GM19455 (cell line): Measurements from ENCODE around the gene C1QA.
"Not testable (repeated sequence)": the region's sequence is repeated elsewhere in the genome, so short reads cannot be mapped to it uniquely, and the experiment has no call there.

Experiments
- ATAC-seq: cut with Tn5 transposase; IDR thresholded peaks from one replicate; pipeline ENCODE4 v1.9.1; 2021; ENCODE audit not compliant: unreplicated experiment

C1QA gene

DNA sequence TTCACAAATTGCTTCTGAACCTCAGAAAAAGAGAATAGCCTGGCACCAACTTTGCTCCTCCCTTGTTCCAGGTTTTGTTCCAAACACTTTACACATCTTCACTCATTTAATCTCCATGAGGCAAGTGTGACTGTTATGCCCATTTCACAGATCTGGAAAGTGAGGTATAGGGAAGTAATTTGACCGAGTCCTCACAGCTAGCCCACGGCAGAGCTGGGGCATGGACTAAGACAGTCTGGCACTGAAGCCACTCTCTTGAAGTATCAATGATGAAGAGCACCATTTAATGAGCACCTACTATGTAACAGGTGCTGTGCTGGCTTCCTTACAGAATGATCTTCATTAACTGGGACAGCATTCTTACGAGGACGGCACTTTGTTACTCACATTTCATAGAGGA lies 35.6 kb downstream of the C1QA start:
- ATAC-seq = no peak

GRCh38 chr1:22673486-22674409 lies 37.3 kb downstream of the C1QA start:
- ATAC-seq = no peak

- ATAC-seq = no peak
Observed at GRCh38 chr1:22674410-22674749, 38.0 kb downstream of the C1QA start.

DNA sequence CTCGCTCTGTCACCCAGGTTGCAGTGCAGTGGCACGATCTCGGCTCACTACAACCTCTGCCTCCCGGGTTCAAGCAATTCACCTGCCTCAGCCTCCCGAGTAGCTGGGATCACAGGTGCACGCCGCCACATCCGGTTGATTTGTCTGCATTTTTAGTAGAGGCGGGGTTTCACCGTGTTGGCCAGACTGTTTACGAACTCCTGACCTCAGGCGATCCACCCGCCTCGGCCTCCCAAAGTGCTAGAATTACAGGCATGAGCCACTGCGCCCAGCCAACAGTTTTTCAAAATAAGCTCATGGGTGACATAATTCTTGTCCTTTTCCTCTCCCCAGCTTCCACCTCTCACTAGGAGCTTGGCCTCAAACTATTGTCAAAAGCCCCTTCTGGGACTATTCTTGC lies 39.7 kb downstream of the C1QA start:
- ATAC-seq = not testable (repeated sequence)

- ATAC-seq = no peak
Observed at GRCh38 chr1:22676916-22677583, 40.6 kb downstream of the C1QA start.

GRCh38 chr1:22677931-22678896 lies 41.8 kb downstream of the C1QA start:
- ATAC-seq = no peak

DNA sequence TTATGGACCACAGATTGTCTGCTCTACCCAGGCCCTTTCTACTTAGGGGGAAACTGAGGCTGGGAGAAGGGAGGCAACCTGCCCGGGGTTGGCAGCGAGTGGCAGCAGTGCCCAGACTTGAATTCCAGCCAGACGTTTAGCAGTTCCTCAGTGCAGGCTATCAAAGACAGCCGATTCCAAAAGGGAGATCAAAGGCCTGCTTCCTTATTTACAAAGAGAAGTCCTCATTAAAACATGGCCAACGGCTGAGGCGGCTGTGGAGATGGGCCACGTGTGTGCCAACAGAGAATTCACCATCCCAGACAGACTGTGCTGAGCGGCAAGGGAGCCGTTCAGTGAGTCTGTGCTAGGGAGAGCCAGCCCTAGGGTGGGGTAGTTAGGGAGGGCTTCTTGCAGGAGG lies 44.3 kb downstream of the C1QA start:
- ATAC-seq = no peak

- no peak for ATAC-seq
Observed at GRCh38 chr1:22681556-22682276, 45.3 kb downstream of the C1QA start.

GRCh38 chr1:22683547-22683946 lies 47.1 kb downstream of the C1QA start:
- no peak for ATAC-seq

DNA sequence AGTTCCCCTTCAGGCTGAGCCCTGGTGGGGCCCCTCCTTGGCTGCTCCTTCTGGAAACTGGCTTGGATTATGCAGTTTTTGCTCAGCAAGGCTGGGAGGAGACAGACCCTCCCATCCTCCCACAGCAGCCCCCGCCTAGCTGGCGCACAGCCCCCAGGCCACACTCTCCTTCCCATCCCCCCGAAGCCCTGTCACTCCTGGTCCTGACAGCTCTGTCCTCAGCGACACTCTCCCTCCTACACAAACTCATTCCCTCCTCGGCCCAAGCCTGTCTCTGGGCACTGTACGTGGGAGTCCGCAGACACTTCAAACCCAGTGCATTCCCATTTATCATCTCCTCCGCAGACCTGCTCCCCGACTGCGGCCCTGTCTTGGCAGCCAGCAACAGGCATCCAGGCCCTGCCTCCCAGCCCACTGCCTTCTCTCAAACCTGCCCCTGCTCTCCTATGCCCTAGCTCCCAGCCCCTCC lies 49.2 kb downstream of the C1QA start:
- no peak for ATAC-seq

- no peak for ATAC-seq
Observed at GRCh38 chr1:22687191-22687590, 50.8 kb downstream of the C1QA start.

DNA sequence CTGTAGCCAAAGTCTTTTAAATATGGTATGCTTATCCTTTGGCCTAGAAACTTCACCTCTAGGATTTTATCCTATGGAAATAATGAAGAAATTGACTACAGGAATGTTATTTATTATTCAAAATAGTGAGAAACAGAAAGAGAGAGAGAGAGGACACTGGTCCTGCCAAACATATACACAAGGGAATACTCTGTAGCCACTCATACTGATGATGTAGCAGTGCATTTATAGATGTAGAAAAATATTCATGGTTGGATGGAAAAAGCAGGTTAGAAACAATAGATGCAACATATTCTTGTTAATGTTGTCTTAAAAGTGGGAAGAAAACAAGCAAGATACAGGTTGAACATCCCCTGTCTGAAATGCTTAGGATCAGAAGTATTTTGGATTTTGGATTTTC lies 52.0 kb downstream of the C1QA start:
- ATAC-seq = no peak
